Activated CD4-positive, alpha-beta T cell treated with anti-CD3 and anti-CD28 coated beads, Interleukin-2, amount 10 ng/mL, durations not matched to agents 24 days and 14 days (primary cell): Measurements from ENCODE around the gene NOXO1. TPM values are rescaled to one million over a fixed set of nuclear protein-coding genes. Genes with fewer than 3 reads are reported as not detected.
A peak's percentile ranks its signal among the peaks of the same experiment; 100 is the strongest.

Experiments
- DNase-seq: peaks from one replicate; pipeline ENCODE4 v3.0.0; 2022
- H3K27ac Mint-ChIP-seq: one replicate; pipeline ENCODE4 v1.8.0; 2022; ENCODE audit warnings: mild to moderate bottlenecking, mixed read lengths
- H3K27me3 Mint-ChIP-seq: one replicate; pipeline ENCODE4 v1.8.0; 2022; ENCODE audit warnings: mixed read lengths
- H3K36me3 Mint-ChIP-seq: one replicate; pipeline ENCODE4 v1.8.0; 2022; ENCODE audit warnings: low read depth, mild to moderate bottlenecking, mixed read lengths
- H3K4me1 Mint-ChIP-seq: one replicate; pipeline ENCODE4 v1.8.0; 2021; ENCODE audit warnings: mixed read lengths
- H3K4me3 Mint-ChIP-seq: one replicate; pipeline ENCODE4 v1.8.0; 2022; ENCODE audit warnings: mild to moderate bottlenecking, moderate library complexity, mixed read lengths
- H3K9me3 Mint-ChIP-seq: one replicate; pipeline ENCODE4 v1.8.0; 2021; ENCODE audit warnings: mixed read lengths
- intact Hi-C: fragments of 100-400 bp; cut with micrococcal nuclease; formaldehyde crosslinking; loops from one replicate; pipeline ENCODE4 v1.15.1; 2023
- total RNA-seq: library from RNA; stranded (reverse); gene quantifications from 2 replicates; pipeline ENCODE4 v1.2.3, GENCODE V29; 2022

The NOXO1 gene
- total RNA-seq, 1 donor from 2014 or later: 0.56 TPM

- Mint-ChIP-seq H3K4me3 (peak overlapping the region; percentile 87), H3K36me3 (peaks cover 15% of the 10 kb centered on the region), H3K27ac (peak overlapping the region; percentile 41), H3K9me3 (no peaks in the 10 kb centered on the region), H3K4me1 (peaks cover 10% of the 10 kb centered on the region), H3K27me3 (peaks cover 36% of the 10 kb centered on the region)
- intact Hi-C loops: loop anchor here (1.0 kb wide), 1 partner anchor 8 kb away; no protein-coding TSS in a partner anchor
- no peak for DNase-seq
Observed at GRCh38 chr16:1984347-1985225, 3.3 kb upstream of the NOXO1 start.

DNA sequence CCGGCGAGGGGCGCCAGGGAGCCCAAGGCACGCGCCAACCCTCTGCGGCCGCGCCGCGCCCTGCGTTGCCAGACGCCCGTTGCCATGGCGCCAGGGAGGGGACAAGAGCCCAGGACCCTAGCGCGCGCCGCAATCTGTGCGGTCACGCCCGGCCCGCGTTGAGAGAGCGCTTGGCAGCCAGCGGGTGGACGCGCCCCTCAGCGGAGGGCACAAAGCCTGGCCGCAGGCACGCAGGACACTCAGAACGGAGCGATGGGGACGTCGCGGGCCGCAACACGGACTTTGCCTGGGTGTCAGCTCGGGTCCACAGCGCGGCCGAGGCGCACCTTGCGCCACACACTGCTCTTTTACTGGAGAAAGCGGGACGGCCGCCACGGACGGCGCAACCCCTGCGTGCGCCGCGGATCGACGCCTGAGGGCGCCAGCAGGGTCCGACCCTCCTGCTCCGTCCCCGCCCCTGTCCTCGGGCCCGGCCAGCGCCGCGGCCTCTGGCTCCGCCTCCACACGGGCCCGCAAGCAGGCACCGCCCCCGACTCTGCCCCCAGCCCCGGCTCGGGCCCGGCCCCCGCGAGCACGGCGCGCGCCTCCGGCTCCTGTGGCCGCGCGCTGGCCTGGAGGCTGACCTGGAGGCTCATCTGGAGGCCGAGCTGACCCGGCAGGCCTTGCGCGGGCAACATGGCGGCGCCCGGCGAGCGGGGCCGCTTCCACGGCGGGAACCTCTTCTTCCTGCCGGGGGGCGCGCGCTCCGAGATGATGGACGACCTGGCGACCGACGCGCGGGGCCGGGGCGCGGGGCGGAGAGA lies 2.5 kb upstream of the NOXO1 start, which contains the start of gene GFER:
GFER (plus strand) TSS at position 650 of the 803 bp plus-strand sequence; CDS start at position 676, 26 bp downstream.
- Mint-ChIP-seq H3K36me3 (peaks cover 18% of the 10 kb centered on the region), H3K4me1 (peaks cover 8% of the 10 kb centered on the region), H3K27me3 (peaks cover 28% of the 10 kb centered on the region), H3K27ac (peak within 1 kb of the TSS; percentile 54), H3K9me3 (no peaks in the 10 kb centered on the region), H3K4me3 (peak within 1 kb of the TSS; percentile 87)
- DNase-seq: peak; percentile 95
- intact Hi-C loops: loop anchor here (1.0 kb wide), 1 partner anchor 9 kb away; no protein-coding TSS in a partner anchor

- Mint-ChIP-seq H3K36me3 (peaks cover 19% of the 10 kb centered on the region), H3K9me3 (no peaks in the 10 kb centered on the region), H3K4me1 (peaks cover 6% of the 10 kb centered on the region), H3K4me3 (peak overlapping the region; percentile 87), H3K27me3 (peaks cover 24% of the 10 kb centered on the region), H3K27ac (peak overlapping the region; percentile 54)
- DNase-seq: no peak
- intact Hi-C loops: no loop called here
Observed at GRCh38 chr16:1982991-1983543, 1.8 kb upstream of the NOXO1 start.

GRCh38 chr16:1982013-1982433 lies 754 bp upstream of the NOXO1 start:
- H3K36me3 Mint-ChIP-seq: peaks cover 21% of the 10 kb centered on the region
- DNase-seq: no peak
- peaks cover 23% of the 10 kb centered on the region for H3K27me3 Mint-ChIP-seq
- H3K4me3 Mint-ChIP-seq: peak overlapping the region; percentile 25
- H3K4me1 Mint-ChIP-seq: peaks cover 6% of the 10 kb centered on the region
- H3K27ac Mint-ChIP-seq: no peak overlapping the region
- intact Hi-C loops: no loop called here
- no peaks in the 10 kb centered on the region for H3K9me3 Mint-ChIP-seq

GRCh38 chr16:1980770-1981087 lies 540 bp downstream of the NOXO1 start:
- Mint-ChIP-seq H3K27ac (no peak overlapping the region), H3K4me1 (peaks cover 6% of the 10 kb centered on the region), H3K9me3 (no peaks in the 10 kb centered on the region), H3K4me3 (no peak overlapping the region), H3K27me3 (peaks cover 23% of the 10 kb centered on the region), H3K36me3 (peaks cover 19% of the 10 kb centered on the region)
- no peak for DNase-seq
- intact Hi-C loops: no loop called here

DNA sequence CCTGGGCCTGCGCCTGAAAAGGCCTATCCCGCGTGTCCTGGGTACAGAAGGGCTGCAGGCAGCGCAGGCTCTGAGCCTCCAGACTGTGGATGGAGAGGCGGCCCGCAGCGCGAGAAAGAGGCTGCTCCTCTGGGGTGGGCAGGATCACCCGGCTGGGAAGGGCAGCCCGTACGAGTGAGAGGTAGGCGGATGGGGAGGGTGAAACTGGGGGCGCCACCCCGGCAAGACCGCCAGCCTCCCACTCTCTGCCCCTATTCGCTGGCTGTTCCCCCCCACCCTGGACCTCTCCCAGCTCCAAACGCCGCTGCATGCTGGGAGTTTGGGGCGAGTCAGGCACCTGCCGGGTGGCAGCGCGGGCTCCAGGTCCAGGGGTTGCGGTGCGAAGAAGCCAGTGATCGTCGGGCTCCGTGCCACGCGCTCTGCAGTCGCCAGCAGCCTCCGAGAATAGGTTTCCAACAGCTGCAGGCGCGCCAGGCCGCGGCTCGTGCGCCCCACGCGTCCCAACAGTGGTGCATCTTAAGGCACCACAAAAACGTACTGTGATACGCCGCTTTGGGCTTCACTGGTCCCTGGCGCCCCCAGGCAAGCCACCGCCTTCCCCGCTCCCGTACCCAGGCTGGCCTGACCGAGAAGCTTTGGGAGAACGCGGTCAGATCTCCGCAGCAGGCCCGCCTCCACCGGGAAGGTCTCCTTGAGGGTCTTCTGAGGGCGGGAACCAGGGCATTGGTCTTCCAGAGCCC lies 1.1 kb downstream of the NOXO1 start:
- peaks cover 5% of the 10 kb centered on the region for H3K4me1 Mint-ChIP-seq
- intact Hi-C loops: no loop called here

DNA sequence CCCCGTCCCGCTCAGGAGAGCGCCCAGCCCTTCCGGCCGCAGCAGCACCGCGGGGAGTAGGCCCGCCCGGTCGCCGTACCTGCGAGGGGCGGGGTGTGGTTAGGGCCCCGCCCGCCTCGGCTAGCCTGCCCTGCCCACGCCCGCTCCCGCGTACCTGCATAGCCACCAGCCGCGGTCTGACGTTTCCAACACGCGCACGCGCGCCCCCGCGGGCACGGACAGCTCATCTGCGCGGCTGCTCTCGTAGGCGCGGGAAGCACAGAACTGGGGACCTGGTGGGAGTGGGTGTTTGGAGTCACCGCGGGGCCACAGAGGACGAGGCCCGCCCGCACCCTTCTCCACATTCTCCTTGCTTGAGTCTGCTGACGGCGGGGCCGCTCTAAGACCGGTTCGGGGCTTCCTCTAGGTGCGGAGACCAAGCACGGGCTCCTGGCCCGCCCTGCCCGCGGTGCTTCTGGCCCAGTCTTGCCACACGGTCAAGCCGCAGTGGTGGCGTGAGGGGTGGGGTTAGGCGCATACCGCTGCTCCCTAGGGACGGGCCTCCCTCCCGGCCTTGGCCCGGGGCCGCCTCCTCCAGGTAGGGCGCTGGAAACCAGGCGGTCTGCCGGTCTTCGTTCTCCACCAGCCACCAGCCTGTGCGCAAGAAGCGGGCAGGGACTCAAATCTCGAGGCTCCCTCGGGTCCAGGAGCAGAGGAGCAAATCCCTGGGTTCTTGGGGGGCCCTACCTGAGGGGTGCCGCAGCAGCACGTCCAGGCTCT lies 1.8 kb downstream of the NOXO1 start:
- DNase-seq: no peak
- no peak overlapping the region for H3K27ac Mint-ChIP-seq
- H3K4me3 Mint-ChIP-seq: no peak overlapping the region

More for the DNA sequence above, 1.1 kb downstream of the NOXO1 start:
- no peak overlapping the region for H3K27ac Mint-ChIP-seq
- no peaks in the 10 kb centered on the region for H3K9me3 Mint-ChIP-seq
- peaks cover 23% of the 10 kb centered on the region for H3K27me3 Mint-ChIP-seq
- H3K4me3 Mint-ChIP-seq: no peak overlapping the region
- H3K36me3 Mint-ChIP-seq: peaks cover 20% of the 10 kb centered on the region
- peak; percentile 58 for DNase-seq

DNA sequence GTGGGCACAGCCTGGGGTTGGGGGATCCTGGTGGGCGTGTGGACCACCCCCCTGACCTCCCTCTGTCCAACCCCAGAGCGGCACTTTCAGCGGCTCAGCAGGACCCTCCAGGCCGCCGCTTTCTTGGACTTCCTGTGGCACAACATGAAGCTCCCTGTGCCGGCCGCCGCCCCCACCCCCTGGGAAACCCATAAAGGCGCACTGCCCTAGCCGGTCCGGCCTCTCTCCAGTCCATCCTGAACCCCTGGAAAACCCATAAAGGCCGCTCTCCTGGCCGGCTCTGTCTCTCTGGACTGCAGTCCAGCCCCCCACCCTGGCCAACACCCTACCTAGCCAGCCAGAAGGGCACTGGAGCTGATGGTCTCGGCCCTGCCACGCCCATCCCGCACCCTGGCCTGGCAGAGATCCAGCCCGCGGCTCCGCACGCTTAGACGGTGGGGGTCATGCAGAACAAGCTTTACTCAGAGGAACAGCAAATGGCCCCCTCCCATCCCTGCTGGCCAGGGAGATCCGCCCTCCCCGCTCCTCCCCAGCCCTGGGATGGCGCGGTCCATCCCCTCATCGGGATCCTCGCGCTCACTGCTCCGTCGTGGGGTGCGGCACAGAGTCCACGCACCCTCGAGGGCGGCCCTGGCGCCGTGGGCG lies 2.7 kb downstream of the NOXO1 start:
- no peak overlapping the region for H3K4me3 Mint-ChIP-seq
- intact Hi-C loops: no loop called here
- H3K4me1 Mint-ChIP-seq: peaks cover 4% of the 10 kb centered on the region
- H3K27ac Mint-ChIP-seq: no peak overlapping the region
- DNase-seq: no peak
- H3K36me3 Mint-ChIP-seq: peaks cover 23% of the 10 kb centered on the region
- no peaks in the 10 kb centered on the region for H3K9me3 Mint-ChIP-seq
- peaks cover 23% of the 10 kb centered on the region for H3K27me3 Mint-ChIP-seq

More for the DNA sequence above, 1.8 kb downstream of the NOXO1 start:
- Mint-ChIP-seq H3K36me3 (peaks cover 21% of the 10 kb centered on the region), H3K27me3 (peaks cover 23% of the 10 kb centered on the region), H3K4me1 (peaks cover 4% of the 10 kb centered on the region), H3K9me3 (no peaks in the 10 kb centered on the region)
- intact Hi-C loops: no loop called here

DNA sequence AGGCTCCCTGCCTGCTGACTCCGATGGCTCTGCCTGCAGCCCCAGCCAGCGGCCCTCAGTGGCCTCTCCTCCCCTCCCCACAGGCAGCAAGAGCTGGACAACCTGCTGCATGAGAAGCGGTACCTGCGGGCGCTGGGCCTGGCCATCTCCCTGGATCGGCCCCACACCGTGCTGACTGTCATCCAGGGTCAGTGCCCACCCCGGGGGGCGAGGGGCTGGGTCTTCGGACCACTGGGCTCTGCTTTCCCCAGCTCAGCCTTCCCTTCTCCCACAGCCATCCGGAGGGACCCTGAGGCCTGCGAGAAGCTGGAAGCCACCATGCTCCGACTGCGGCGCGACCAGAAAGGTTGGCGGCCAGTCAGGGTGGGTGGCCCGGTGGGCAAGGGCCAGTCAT lies 3.4 kb downstream of the NOXO1 start:
- Mint-ChIP-seq H3K27me3 (peaks cover 19% of the 10 kb centered on the region), H3K27ac (no peak overlapping the region), H3K4me3 (no peak overlapping the region), H3K4me1 (peaks cover 2% of the 10 kb centered on the region), H3K9me3 (no peaks in the 10 kb centered on the region), H3K36me3 (peaks cover 22% of the 10 kb centered on the region)
- intact Hi-C loops: no loop called here
- DNase-seq: no peak

GRCh38 chr16:1976951-1977874 lies 4.1 kb downstream of the NOXO1 start:
- intact Hi-C loops: no loop called here
- DNase-seq: no peak
- H3K4me3 Mint-ChIP-seq: no peak overlapping the region
- no peaks in the 10 kb centered on the region for H3K9me3 Mint-ChIP-seq
- peaks cover 24% of the 10 kb centered on the region for H3K36me3 Mint-ChIP-seq
- peaks cover 13% of the 10 kb centered on the region for H3K27me3 Mint-ChIP-seq
- H3K4me1 Mint-ChIP-seq: peaks cover 5% of the 10 kb centered on the region
- H3K27ac Mint-ChIP-seq: no peak overlapping the region

GRCh38 chr16:1976216-1976520 lies 5.1 kb downstream of the NOXO1 start:
- Mint-ChIP-seq H3K9me3 (no peaks in the 10 kb centered on the region), H3K36me3 (peaks cover 32% of the 10 kb centered on the region), H3K4me1 (peaks cover 12% of the 10 kb centered on the region), H3K27ac (no peak overlapping the region), H3K27me3 (peaks cover 5% of the 10 kb centered on the region), H3K4me3 (no peak overlapping the region)
- intact Hi-C loops: no loop called here
- DNase-seq: no peak
